NCI-H128 (cell line): ENCODE measurements around the gene POLE.

Experiments used
- DNase-seq: peaks from one replicate; lab custom pipeline; 2025; ENCODE audit not compliant: unreplicated experiment; lab: John Stamatoyannopoulos, UW

Gene POLE

GRCh38 chr12:132582058-132582420 lies 105.1 kb downstream of the POLE start:
- DNase-seq, result no peak

GRCh38 chr12:132581348-132582057 lies 105.6 kb downstream of the POLE start:
- no peak for DNase-seq

- no peak for DNase-seq
Observed at GRCh38 chr12:132580701-132581292, 106.3 kb downstream of the POLE start.

- DNase-seq, result no peak
Observed at GRCh38 chr12:132579744-132580143, 107.4 kb downstream of the POLE start.

GRCh38 chr12:132578826-132579225 lies 108.3 kb downstream of the POLE start:
- DNase-seq, result no peak

- DNase-seq, result no peak
Observed at GRCh38 chr12:132578118-132578517, 109.0 kb downstream of the POLE start.

- DNase-seq, result no peak
Observed at GRCh38 chr12:132577191-132577920, 109.8 kb downstream of the POLE start.

GRCh38 chr12:132576701-132577100 lies 110.4 kb downstream of the POLE start:
- no peak for DNase-seq

- DNase-seq, result no peak
Observed at GRCh38 chr12:132575661-132576060, 111.5 kb downstream of the POLE start.

GRCh38 chr12:132574271-132574996 lies 112.7 kb downstream of the POLE start:
- DNase-seq, result no peak
